A549 treated with AZD2906 at 1 μM for 4 hours (cell line): ENCODE measurements around the gene CHST13. TPM values are rescaled to one million over a fixed set of nuclear protein-coding genes. Genes with fewer than 3 reads are reported as not detected.

Source experiments
- total RNA-seq: library from RNA; stranded (reverse); fragments of 200-300 nt; extraction: Qiagen RNA extraction; gene quantifications from 5 replicates; pipeline ENCODE4 v1.2.3, GENCODE V29; 2022

The CHST13 gene
- 0.31 to 1.0 TPM (median 0.91 TPM) in 5 replicates for total RNA-seq

GRCh38 chr3:126523745-126524428 lies at the start of gene CHST13:
Gene CHST13 (plus strand): TSS chr3:126524155. CDS start chr3:126524333, 178 bp downstream.

GRCh38 chr3:126475413-126476114 lies 48.4 kb upstream of the CHST13 start, which contains the start of gene ZXDC:
Gene ZXDC (minus strand): TSS chr3:126475891. CDS start chr3:126475865, 26 bp downstream.

GRCh38 chr3:126517291-126517951 lies 6.5 kb upstream of the CHST13 start, which contains the start of gene UROC1:
Gene UROC1 (minus strand): TSS chr3:126517773. CDS start chr3:126517719, 54 bp downstream.

GRCh38 chr3:126558336-126559071 lies 34.5 kb downstream of the CHST13 start, which contains the start of gene C3orf22:
Gene C3orf22 (minus strand): TSS chr3:126558932. CDS start chr3:126553390, 5,542 bp downstream.

Other genes starting within 250 kb of the CHST13 start
- 1.4 to 1.9 TPM (median 1.6 TPM) in 5 replicates for gene KLF15, start 166.7 kb upstream of the CHST13 start, total RNA-seq
- not detected in 5 replicates for gene CFAP100, start 129.2 kb upstream of the CHST13 start, total RNA-seq
- gene ZXDC, start 48.3 kb upstream of the CHST13 start, total RNA-seq: 7.8 to 9.4 TPM (median 9.1 TPM) in 5 replicates
- gene UROC1, start 6.4 kb upstream of the CHST13 start, total RNA-seq: not detected in 5 replicates
- gene C3orf22, start 34.8 kb downstream of the CHST13 start, total RNA-seq: not detected in 5 replicates
- 6.6 to 7.4 TPM (median 7.0 TPM) in 5 replicates for gene TXNRD3, start 131.0 kb downstream of the CHST13 start, total RNA-seq
- 16.9 to 22.3 TPM (median 20.3 TPM) in 5 replicates for gene CHCHD6, start 180.1 kb downstream of the CHST13 start, total RNA-seq